Hematopoietic multipotent progenitor cell treated with erythropoietin and hydrocortisone succinate and interleukin-3 and kit ligand, for 8 days (in vitro differentiated cells): ENCODE measurements around the gene PATL1.

Experiments used
- DNase-seq: peaks from one replicate; pipeline ENCODE4 v3.0.0-alpha.2; 2015

The PATL1 gene

GRCh38 chr11:59611570-59612565 is 57.0 kb downstream of the PATL1 start:
- DNase-seq = no peak

GRCh38 chr11:59610289-59610688 is 58.5 kb downstream of the PATL1 start:
- no peak for DNase-seq

DNA sequence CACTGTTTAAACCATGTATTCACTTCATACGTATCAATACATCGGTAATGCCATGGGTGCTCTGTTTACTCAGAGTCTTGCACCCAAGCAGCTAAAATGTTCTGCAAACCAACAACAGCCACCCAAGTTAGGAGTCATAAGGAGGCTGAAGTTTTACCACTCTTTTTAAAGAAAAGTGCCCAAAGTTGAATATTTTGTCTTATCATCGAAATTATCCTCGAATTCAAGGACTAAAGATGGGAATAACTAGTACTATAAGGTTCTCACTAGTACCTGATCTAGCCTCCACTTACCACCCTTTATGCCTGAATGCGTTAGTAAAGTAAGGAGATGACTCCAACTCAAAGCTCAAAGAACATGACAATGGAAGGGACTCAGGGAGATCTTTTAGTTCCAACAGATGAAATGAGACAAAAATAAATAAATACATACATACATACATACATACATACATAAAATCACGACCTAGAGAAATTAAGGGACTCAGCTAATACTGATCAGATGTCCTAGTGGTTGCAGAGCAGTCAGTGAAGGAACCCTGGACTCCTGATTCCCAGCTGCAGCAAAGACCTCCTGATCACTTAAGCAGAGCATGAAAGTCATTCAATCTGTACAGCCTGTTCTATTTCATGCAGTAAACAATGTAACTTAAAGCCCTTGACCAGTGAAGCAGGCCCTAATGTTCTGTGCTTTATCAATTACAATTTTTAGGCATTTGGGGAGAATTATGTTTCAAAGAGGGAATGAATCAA is 61.0 kb downstream of the PATL1 start:
- DNase-seq = no peak

- DNase-seq = no peak
These were observed 66.4 kb downstream of the PATL1 start for GRCh38 chr11:59602432-59602831.

- no peak for DNase-seq
These were observed 67.0 kb downstream of the PATL1 start for GRCh38 chr11:59601788-59602187.

- DNase-seq = no peak
These were observed 68.2 kb downstream of the PATL1 start for GRCh38 chr11:59600636-59601035.

- no peak for DNase-seq
These were observed 68.6 kb downstream of the PATL1 start for GRCh38 chr11:59600234-59600633.

GRCh38 chr11:59598961-59599360 is 69.9 kb downstream of the PATL1 start:
- no peak for DNase-seq
